ENCODE results near the gene RBP7.

Gene RBP7

GRCh38 chr1:10057343-10057742, 60.3 kb downstream of the RBP7 start:
- Histone ChIP-seq H3K4me3 (replicated peaks; ENCODE audit: insufficient read depth, low read length) (no peak overlapping the region), H3K27ac (replicated peaks) (no peak overlapping the region), H3K27me3 (ENCODE audit: insufficient read depth, poor library complexity, severe bottlenecking) (no peaks in the 10 kb centered on the region)
- TF ChIP-seq REST (IDR thresholded peaks at IDR 0.05; ENCODE audit: insufficient replicate concordance, low read depth) (no peak), GABPA (IDR thresholded peaks at IDR 0.05; ENCODE audit: low read depth) (no peak), SPI1 (IDR thresholded peaks at IDR 0.05; ENCODE audit: borderline replicate concordance, low read depth) (no peak), CTCF (IDR thresholded peaks at IDR 0.05; ENCODE audit: insufficient read depth, low read length) (no peak), POLR2AphosphoS5 (IDR thresholded peaks at IDR 0.05; ENCODE audit: low read depth) (no peak)
- DNase-seq (ENCODE audit: low read depth in 1 of 2, low spot score in 1 of 2): no peak

GRCh38 chr1:10057796-10058195, 60.8 kb downstream of the RBP7 start:
- H3K27ac ChIP-seq (replicated peaks): no peak overlapping the region
- no peak overlapping the region for H3K4me3 ChIP-seq (replicated peaks; ENCODE audit: insufficient read depth, low read length)
- no peak for TF ChIP-seq REST (IDR thresholded peaks at IDR 0.05; ENCODE audit: insufficient replicate concordance, low read depth)
- DNase-seq (ENCODE audit: low read depth in 1 of 2, low spot score in 1 of 2): no peak
- no peaks in the 10 kb centered on the region for H3K27me3 ChIP-seq (ENCODE audit: insufficient read depth, poor library complexity, severe bottlenecking)

- no peak for DNase-seq (ENCODE audit: low read depth in 1 of 2, low spot score in 1 of 2)
- TF ChIP-seq SPI1 (IDR thresholded peaks at IDR 0.05; ENCODE audit: borderline replicate concordance, low read depth) (no peak), REST (IDR thresholded peaks at IDR 0.05; ENCODE audit: insufficient replicate concordance, low read depth) (no peak), GABPA (IDR thresholded peaks at IDR 0.05; ENCODE audit: low read depth) (no peak), CTCF (IDR thresholded peaks at IDR 0.05; ENCODE audit: insufficient read depth, low read length) (no peak), POLR2AphosphoS5 (IDR thresholded peaks at IDR 0.05; ENCODE audit: low read depth) (no peak)
- no peaks in the 10 kb centered on the region for H3K27me3 ChIP-seq (ENCODE audit: insufficient read depth, poor library complexity, severe bottlenecking)
- no peak overlapping the region for H3K4me3 ChIP-seq (replicated peaks; ENCODE audit: insufficient read depth, low read length)
- no peak overlapping the region for H3K27ac ChIP-seq (replicated peaks)
Measured at GRCh38 chr1:10059342-10059718, 62.3 kb downstream of the RBP7 start.
